Measurements from ENCODE around the gene OR4D2.
"Not testable (repeated sequence)": the region's sequence is repeated elsewhere in the genome, so short reads cannot be mapped to it uniquely, and the experiment has no call there.

Gene OR4D2

DNA sequence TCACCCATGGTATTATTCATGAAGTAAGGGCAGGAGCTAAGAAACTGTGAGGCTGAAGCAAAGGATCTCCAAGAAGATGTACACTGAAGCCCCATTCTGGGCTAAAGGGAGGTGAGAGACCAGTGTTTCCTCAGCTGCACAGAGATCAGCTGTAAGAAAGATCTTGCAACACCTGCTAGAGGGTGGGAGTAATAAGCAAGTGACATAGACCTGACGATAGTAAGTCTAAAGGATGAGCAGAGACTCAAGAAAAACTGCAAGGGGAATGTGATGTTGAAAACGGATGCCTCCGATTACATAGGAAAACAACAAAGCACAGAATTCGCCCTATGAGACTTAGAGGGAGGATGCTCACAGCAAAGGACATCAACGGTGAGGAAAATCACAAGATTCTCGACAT, at the start of gene OR4D2:
OR4D2 (plus strand) TSS at position 301 of the 400 bp plus-strand sequence. CDS start 2,674 bp downstream, outside the sequence.
- in situ Hi-C loops (cut with HindIII; ENCODE audit: low sequenced_read_pairs), result no loop called here

GRCh38 chr17:58117382-58117781, 49.4 kb upstream of the OR4D2 start:
- in situ Hi-C loops (cut with HindIII; ENCODE audit: low sequenced_read_pairs), result no loop called here

DNA sequence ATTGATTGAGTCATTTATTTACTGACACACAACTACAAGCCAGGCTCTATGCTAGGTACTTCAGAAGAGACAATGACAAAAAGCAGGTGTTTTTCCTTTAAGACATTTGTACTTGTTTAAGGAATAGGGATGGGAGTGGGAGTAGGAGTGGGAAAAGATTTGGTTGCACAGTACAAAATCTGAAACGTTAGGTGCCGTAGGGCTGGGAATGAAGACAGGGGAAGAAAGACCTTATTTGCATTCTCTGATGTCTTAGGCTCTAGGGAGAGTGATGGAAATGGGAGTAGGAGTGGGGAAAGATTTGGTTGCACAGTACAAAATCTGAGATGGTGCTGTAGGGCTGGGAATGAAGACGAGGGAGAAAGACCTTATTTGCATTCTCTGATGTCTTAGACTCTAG, 47.3 kb upstream of the OR4D2 start:
- in situ Hi-C loops (cut with HindIII; ENCODE audit: low sequenced_read_pairs), result no loop called here

- in situ Hi-C loops (cut with HindIII; ENCODE audit: low sequenced_read_pairs), result no loop called here
Observed at GRCh38 chr17:58120195-58120822, 46.5 kb upstream of the OR4D2 start.

- in situ Hi-C loops (cut with HindIII; ENCODE audit: low sequenced_read_pairs), result no loop called here
Observed at GRCh38 chr17:58121925-58122324, 44.9 kb upstream of the OR4D2 start.

DNA sequence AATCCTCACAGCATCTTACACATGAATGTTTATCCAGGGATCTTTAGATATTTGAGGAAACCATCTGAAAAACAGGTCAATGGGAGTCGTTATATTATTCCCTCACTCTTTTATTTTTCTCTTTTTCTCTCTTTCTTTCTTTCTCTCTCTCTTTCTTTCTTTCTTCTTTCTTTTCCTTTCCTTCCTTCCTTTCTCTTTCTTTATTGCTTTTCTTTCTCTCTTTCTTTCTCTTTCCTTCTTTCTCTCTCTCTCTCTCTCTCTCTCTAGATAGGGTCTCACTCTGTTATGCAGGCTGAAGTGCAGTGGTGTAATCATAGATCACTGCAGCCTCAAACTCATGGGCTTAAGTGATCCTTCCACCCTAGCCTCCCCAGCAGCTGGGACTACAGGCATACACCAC, 38.9 kb upstream of the OR4D2 start:
- in situ Hi-C loops (cut with HindIII; ENCODE audit: low sequenced_read_pairs), result loop anchor here (5.0 kb wide), 1 partner anchor 76 kb away; no protein-coding TSS in a partner anchor

DNA sequence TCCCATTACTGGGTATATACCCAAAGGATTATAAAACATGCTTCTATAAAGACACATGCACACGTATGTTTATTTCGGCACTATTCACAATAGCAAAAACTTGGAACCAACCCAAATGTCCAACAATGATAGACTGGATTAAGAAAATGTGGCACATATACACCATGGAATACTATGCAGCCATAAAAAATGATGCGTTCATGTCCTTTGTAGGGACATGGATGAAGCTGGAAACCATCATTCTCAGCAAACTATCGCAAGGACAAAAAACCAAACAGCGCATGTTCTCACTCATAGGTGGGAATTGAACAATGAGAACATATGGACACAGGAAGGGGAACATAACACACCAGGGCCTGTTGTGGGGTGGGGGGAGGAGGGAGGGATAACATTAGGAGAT, 34.1 kb upstream of the OR4D2 start:
- in situ Hi-C loops (cut with HindIII; ENCODE audit: low sequenced_read_pairs), result not testable (repeated sequence)

- in situ Hi-C loops (cut with HindIII; ENCODE audit: low sequenced_read_pairs), result no loop called here
Observed at GRCh38 chr17:58136669-58137279, 30.0 kb upstream of the OR4D2 start.

DNA sequence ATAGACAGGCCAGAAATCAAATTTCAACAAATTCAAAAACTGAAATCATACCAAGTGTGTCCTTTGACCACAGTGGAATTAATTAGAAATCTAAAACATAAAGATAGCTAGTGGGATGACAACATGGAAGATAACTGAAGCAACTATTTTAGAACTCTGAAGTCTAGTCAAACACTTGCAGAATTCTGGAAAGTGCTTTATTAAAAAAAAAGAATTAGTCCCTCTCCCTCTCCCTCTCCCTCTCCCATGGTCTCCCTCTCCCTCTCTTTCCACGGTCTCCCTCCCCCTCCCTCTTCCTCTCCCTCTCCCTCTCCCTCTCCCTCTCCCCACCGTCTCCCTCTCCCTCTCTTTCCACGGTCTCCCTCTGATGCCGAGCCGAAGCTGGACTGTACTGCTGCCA, 25.3 kb upstream of the OR4D2 start:
- in situ Hi-C loops (cut with HindIII; ENCODE audit: low sequenced_read_pairs), result no loop called here

DNA sequence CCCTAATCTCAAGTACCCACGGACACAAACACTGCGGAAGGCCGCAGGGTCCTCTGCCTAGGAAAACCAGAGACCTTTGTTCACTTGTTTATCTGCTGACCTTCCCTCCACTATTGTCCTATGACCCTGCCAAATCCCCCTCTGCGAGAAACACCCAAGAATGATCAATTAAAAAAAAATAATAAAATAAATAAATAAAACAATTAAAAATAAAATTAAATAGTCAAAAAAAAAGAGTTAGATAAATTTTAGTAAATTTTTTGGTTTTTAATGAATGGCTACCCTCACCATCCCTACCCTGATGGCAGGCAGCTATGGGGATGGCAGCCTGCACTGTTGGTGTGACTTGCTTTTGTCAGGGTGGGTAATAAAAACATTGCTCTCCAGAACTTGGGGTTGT, 23.4 kb upstream of the OR4D2 start:
- in situ Hi-C loops (cut with HindIII; ENCODE audit: low sequenced_read_pairs), result not testable (repeated sequence)

DNA sequence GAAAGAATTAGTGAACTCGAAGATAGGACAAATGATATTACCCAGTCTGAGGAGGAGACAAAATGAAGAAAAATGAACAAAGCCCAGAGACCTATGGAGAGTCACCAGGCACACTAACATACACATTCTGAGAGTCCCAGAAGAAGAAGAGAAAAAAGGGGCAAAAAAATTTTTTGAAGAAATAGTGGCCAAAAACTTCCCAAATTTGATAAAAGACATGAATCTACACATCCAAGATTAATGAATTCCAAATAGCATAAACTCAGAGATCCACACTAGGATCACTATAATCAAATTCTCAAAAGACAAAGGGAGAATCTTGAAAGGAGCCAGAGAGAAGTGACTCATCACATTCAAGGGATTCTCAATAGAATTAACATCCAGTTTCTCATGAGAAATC, 22.0 kb upstream of the OR4D2 start:
- in situ Hi-C loops (cut with HindIII; ENCODE audit: low sequenced_read_pairs), result no loop called here

GRCh38 chr17:58147930-58148434, 18.8 kb upstream of the OR4D2 start, which contains the start of gene OR4D1:
Gene OR4D1, plus strand, starts transcription at chr17:58148384. Its CDS starts 6,770 bp downstream, at chr17:58155154.
- in situ Hi-C loops (cut with HindIII; ENCODE audit: low sequenced_read_pairs), result no loop called here

GRCh38 chr17:58148609-58149008, 18.2 kb upstream of the OR4D2 start:
- in situ Hi-C loops (cut with HindIII; ENCODE audit: low sequenced_read_pairs), result no loop called here

GRCh38 chr17:58150394-58150793, 16.4 kb upstream of the OR4D2 start:
- in situ Hi-C loops (cut with HindIII; ENCODE audit: low sequenced_read_pairs), result no loop called here

GRCh38 chr17:58153046-58153445, 13.7 kb upstream of the OR4D2 start:
- in situ Hi-C loops (cut with HindIII; ENCODE audit: low sequenced_read_pairs), result no loop called here

GRCh38 chr17:58153671-58154070, 13.1 kb upstream of the OR4D2 start:
- in situ Hi-C loops (cut with HindIII; ENCODE audit: low sequenced_read_pairs), result no loop called here

- in situ Hi-C loops (cut with HindIII; ENCODE audit: low sequenced_read_pairs), result no loop called here
Observed at GRCh38 chr17:58156839-58157803, 9.7 kb upstream of the OR4D2 start.

DNA sequence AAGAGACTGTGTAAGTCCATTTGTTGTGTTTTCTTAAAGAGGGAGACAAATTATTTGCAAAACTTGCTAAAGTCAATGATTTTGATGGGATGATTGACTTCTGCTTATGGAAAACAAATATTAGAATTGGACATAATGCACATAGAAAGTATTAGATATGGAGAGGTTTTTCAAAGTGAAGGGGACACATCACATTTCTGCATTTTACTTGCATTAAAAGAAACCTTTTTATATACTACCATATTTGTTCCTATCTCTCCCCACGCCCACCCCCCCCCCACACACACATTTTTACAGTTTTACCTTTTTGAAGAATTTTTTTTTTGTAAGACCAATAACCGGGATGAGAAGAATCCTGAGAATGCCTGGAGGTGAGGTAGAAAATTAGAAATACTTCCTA, 8.6 kb upstream of the OR4D2 start:
- in situ Hi-C loops (cut with HindIII; ENCODE audit: low sequenced_read_pairs), result no loop called here

DNA sequence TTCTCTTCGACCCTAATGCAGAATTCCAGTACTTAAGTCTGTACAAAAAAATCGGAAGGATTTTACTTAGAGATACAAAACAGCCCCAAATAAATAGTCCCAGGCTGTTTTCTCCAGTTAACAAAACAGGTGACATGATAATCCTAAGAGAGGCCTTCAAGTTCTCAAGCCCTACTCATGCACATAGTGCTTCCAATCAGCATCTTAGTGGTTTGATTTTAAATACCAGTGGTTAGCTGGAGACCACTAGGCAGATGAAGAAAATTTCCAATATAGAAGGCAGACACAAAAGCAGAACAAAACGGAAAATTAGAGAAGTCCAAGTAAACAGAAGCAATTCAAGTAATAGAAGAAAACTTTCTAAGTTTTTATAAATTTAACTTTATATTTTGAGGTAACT, 5.2 kb upstream of the OR4D2 start:
- in situ Hi-C loops (cut with HindIII; ENCODE audit: low sequenced_read_pairs), result no loop called here

- in situ Hi-C loops (cut with HindIII; ENCODE audit: low sequenced_read_pairs), result no loop called here
Observed at GRCh38 chr17:58165981-58166380, 801 bp upstream of the OR4D2 start.

DNA sequence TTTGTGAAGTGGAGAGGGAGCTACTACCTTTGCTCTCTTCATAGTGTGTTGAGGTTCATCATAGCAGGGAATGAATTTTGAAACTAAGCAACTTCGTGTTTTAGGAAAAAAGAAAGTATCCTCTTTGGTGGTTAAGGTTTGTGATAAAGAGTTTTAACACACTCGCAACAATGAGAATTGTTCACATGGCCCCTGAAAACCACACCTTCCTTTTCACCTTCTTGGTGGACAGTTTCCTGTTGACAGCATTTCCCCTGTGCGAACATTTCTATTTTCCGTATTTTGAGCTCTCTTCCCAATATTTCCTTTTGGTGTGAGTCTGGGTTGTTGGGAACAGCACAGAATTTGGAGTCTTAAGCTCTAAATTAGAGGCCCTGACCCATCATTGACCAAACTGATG, 3.8 kb downstream of the OR4D2 start:
- in situ Hi-C loops (cut with HindIII; ENCODE audit: low sequenced_read_pairs), result no loop called here

Measured in endothelial cell of hepatic sinusoid (primary cell).